ENCODE results near the gene TBPL1. TPM values are rescaled to one million over a fixed set of nuclear protein-coding genes. Genes with fewer than 3 reads are reported as not detected.
A peak's percentile ranks its signal among the peaks of the same experiment; 100 is the strongest.

The TBPL1 gene
- total and polyA plus RNA-seq, 9 of the 15 experiments (the other 6 are each of a cell fraction or from before 2014, with no cell fraction given): 78.1 to 152 (median 107) TPM

- no peak for TF ChIP-seq ZNF253 (CRISPR knock-in tag; conservative IDR thresholded peaks at IDR 0.05)
- TF ChIP-seq ZNF239 (CRISPR knock-in tag; IDR thresholded peaks at IDR 0.05): peak; percentile 83
- no peak for TF ChIP-seq ZBTB2 (IDR thresholded peaks at IDR 0.05)
- TF ChIP-seq RBFOX2 (IDR thresholded peaks at IDR 0.05; ENCODE audit: low read depth, low read length): no peak
- peak; percentile 97 for TF ChIP-seq DDX20 (tag; IDR thresholded peaks at IDR 0.05; ENCODE audit: low read depth)
- no peak for TF ChIP-seq ZNF174 (CRISPR knock-in tag; IDR thresholded peaks at IDR 0.05)
- 0 out of 6 replicates have a peak, but pooled peaks of 1 of the 3 experiments have one; percentile 41 for TF ChIP-seq ZBTB11 (CRISPR knock-in tag; IDR thresholded peaks at IDR 0.05)
- peak; percentile 97 for TF ChIP-seq PTTG1 (tag; IDR thresholded peaks at IDR 0.05; ENCODE audit: low read depth)
- no peak for TF ChIP-seq CBFA2T3 (IDR thresholded peaks at IDR 0.05)
- peak; percentile 90 for TF ChIP-seq ZBTB9 (CRISPR knock-in tag; IDR thresholded peaks at IDR 0.05)
- no peak for TF ChIP-seq TARDBP (IDR thresholded peaks at IDR 0.05)
- TF ChIP-seq SREBF2 (CRISPR knock-in tag; IDR thresholded peaks at IDR 0.05): no peak
- peak; percentile 88; the same call in 1 of the 2 replicates for TF ChIP-seq ZNF583 (CRISPR knock-in tag; IDR thresholded peaks at IDR 0.05)
- TF ChIP-seq MAZ (CRISPR knock-in tag; conservative IDR thresholded peaks at IDR 0.05 in 1 of 2, IDR thresholded peaks at IDR 0.05 in 1 of 2): no peak
- TF ChIP-seq CSDE1 (IDR thresholded peaks at IDR 0.05): no peak
- no peak for TF ChIP-seq STAT5B (CRISPR knock-in tag; IDR thresholded peaks at IDR 0.05)
- no peak for TF ChIP-seq THRAP3 (IDR thresholded peaks at IDR 0.05; ENCODE audit: borderline replicate concordance)
- no peak for TF ChIP-seq ATF2 (CRISPR knock-in tag; IDR thresholded peaks at IDR 0.05)
- peak; percentile 71; the same call in 1 of the 2 replicates for TF ChIP-seq ZNF354B (CRISPR knock-in tag; IDR thresholded peaks at IDR 0.05)
- TF ChIP-seq KLF6 (CRISPR knock-in tag; IDR thresholded peaks at IDR 0.05; ENCODE audit: borderline replicate concordance): peak; percentile 95
Observed at GRCh38 chr6:134022650-134023049, 69.6 kb downstream of the TBPL1 start (continued).

All from K562 (cell line).